Natural killer cell (primary cell): ENCODE results near the gene TSPAN33. TPM values are rescaled to one million over a fixed set of nuclear protein-coding genes. Genes with fewer than 3 reads are reported as not detected.
A peak's percentile ranks its signal among the peaks of the same experiment; 100 is the strongest.

ENCODE experiments used
- ATAC-seq, 3 donors: fragments of 150-1000 bp in 2 of 3; fragments of 200-7000 bp in 1 of 3; cut with Tn5 transposase; 1 replicate in 1 of 3; 2 replicates in 2 of 3; pipeline ENCODE4 v1.10.0; 2021; ENCODE audit warnings: mild to moderate bottlenecking in 2 of 3, moderate library complexity in 2 of 3
- DNase-seq, 2 donors: peaks; one replicate each; pipeline versions ENCODE4 v3.0.0 to v3.0.0-alpha.2; 2013 to 2021; ENCODE audit warnings: mixed read lengths in 1 of 2
- H3K27ac ChIP-seq: one replicate; pipeline ENCODE4 v1.5.1; 2013; ENCODE audit warnings: mild to moderate bottlenecking, low read length
- H3K27me3 ChIP-seq: one replicate; pipeline ENCODE4 v1.6.1; 2013; ENCODE audit warnings: low read length; ENCODE audit not compliant: control insufficient read depth, insufficient read depth
- H3K36me3 ChIP-seq: one replicate; pipeline ENCODE4 v1.6.1; 2013; ENCODE audit warnings: low read length; ENCODE audit not compliant: control insufficient read depth, insufficient read depth
- H3K4me1 ChIP-seq: one replicate; pipeline ENCODE4 v1.6.1; 2013; ENCODE audit warnings: low read length; ENCODE audit not compliant: control insufficient read depth, insufficient read depth
- H3K4me3 ChIP-seq: one replicate; pipeline ENCODE4 v1.5.1; 2013; ENCODE audit warnings: low read length
- H3K9me3 ChIP-seq: one replicate; pipeline ENCODE4 v1.6.1; 2013; ENCODE audit warnings: low read length; ENCODE audit not compliant: control insufficient read depth, insufficient read depth
- H3K27ac Mint-ChIP-seq, 2 donors: one replicate each; pipeline ENCODE4 v1.8.0; 2022; ENCODE audit warnings: mild to moderate bottlenecking in 2 of 2, mixed read lengths in 2 of 2, moderate library complexity in 1 of 2
- H3K27me3 Mint-ChIP-seq, 2 donors: one replicate each; pipeline ENCODE4 v1.8.0; 2022; ENCODE audit warnings: low read depth in 2 of 2, mixed read lengths in 2 of 2
- H3K36me3 Mint-ChIP-seq: one replicate; pipeline ENCODE4 v1.8.0; 2022; ENCODE audit warnings: mixed read lengths
- H3K4me1 Mint-ChIP-seq, 2 donors: one replicate each; pipeline ENCODE4 v1.8.0; 2022; ENCODE audit warnings: mixed read lengths in 2 of 2
- H3K4me3 Mint-ChIP-seq: one replicate; pipeline ENCODE4 v1.8.0; 2022; ENCODE audit warnings: mild to moderate bottlenecking, moderate library complexity, mixed read lengths
- H3K9me3 Mint-ChIP-seq, 2 donors: one replicate each; pipeline ENCODE4 v1.8.0; 2022; ENCODE audit warnings: mixed read lengths in 2 of 2
- WGBS: methylation state at CpG from one replicate; pipeline ENCODE4 v1.1.7; 2013; ENCODE audit warnings: missing lambda C conversion rate; ENCODE audit not compliant: insufficient coverage; 5-methylcytosine and 5-hydroxymethylcytosine counted together
- intact Hi-C: fragments of 100-400 bp; cut with micrococcal nuclease; formaldehyde crosslinking; loops from one replicate; pipeline ENCODE4 v1.14.2; 2022
- total RNA-seq, 4 donors: library from RNA; stranded (reverse); fragments of 120-200 nt in 1 of 4; gene quantifications; one replicate each; pipeline versions ENCODE4 v1.2.3 to v1.2.4, GENCODE V29; 2013 to 2022
- TF ChIP-seq, protein P1 (sequence below): fragments of 200-600 bp; IDR thresholded peaks from one replicate; pipeline ENCODE4 v1.8.0; 2022; ENCODE audit warnings: antibody characterized with exemption

Gene TSPAN33
- total RNA-seq, 3 donors from 2014 or later (not counting 1 experiment from before 2014, with no cell fraction given), result 4.0 to 7.2 (median 5.1) TPM

GRCh38 chr7:129168231-129169021 is 23.9 kb downstream of the TSPAN33 start:
- 89% methylated on average over 18 of the region's 20 CpGs for WGBS
- H3K27ac Mint-ChIP-seq, result no peak overlapping the region
- H3K9me3 Mint-ChIP-seq, result no peaks in the 10 kb centered on the region
- peaks cover 0 to 10% of the 10 kb centered on the region in 2 donors for H3K4me1 Mint-ChIP-seq
- ATAC-seq (no peak), DNase-seq (no peak)
- H3K4me3 Mint-ChIP-seq, result peak overlapping the region; percentile 84
- H3K27me3 ChIP-seq, result peaks cover 2% of the 10 kb centered on the region
- no peak overlapping the region for H3K4me3 ChIP-seq
- no peak overlapping the region for H3K27ac ChIP-seq
- H3K4me1 ChIP-seq, result peaks cover 10% of the 10 kb centered on the region
- no peaks in the 10 kb centered on the region for H3K36me3 ChIP-seq
- TF ChIP-seq, protein P1, sequence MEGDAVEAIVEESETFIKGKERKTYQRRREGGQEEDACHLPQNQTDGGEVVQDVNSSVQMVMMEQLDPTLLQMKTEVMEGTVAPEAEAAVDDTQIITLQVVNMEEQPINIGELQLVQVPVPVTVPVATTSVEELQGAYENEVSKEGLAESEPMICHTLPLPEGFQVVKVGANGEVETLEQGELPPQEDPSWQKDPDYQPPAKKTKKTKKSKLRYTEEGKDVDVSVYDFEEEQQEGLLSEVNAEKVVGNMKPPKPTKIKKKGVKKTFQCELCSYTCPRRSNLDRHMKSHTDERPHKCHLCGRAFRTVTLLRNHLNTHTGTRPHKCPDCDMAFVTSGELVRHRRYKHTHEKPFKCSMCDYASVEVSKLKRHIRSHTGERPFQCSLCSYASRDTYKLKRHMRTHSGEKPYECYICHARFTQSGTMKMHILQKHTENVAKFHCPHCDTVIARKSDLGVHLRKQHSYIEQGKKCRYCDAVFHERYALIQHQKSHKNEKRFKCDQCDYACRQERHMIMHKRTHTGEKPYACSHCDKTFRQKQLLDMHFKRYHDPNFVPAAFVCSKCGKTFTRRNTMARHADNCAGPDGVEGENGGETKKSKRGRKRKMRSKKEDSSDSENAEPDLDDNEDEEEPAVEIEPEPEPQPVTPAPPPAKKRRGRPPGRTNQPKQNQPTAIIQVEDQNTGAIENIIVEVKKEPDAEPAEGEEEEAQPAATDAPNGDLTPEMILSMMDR, result no peak
- no peaks in the 10 kb centered on the region for H3K36me3 Mint-ChIP-seq
- intact Hi-C loops, result no loop called here
- H3K27me3 Mint-ChIP-seq, result peaks cover 0 to 12% of the 10 kb centered on the region in 2 donors
- no peaks in the 10 kb centered on the region for H3K9me3 ChIP-seq

DNA sequence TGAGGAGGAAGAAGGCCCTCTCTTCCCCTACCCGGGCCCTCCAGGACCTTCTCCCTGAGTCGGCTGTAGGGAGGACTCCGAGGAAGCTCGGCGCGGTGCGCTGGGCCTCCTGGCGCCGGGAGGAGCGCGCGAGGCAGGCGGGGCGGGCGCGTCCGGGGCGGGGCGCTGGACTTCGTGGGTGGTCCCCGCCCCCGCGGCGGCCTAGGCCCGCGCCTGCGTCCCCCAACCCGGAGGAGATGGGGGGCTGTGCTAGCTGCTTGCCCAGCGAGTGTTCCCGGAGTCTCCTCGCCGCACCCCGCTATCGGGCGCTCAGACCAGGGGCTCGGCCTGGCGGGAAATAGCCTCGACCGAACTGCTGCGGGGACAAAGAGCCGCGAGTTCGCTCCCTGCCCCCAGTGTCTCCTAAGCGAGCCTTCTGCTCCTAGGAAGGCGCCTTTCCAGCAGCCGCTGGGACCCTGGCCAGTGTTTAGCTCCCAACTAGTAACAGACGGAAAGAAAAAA is 24.7 kb downstream of the TSPAN33 start:
- H3K4me1 Mint-ChIP-seq, result peaks cover 0 to 10% of the 10 kb centered on the region in 2 donors
- intact Hi-C loops, result no loop called here
- H3K36me3 ChIP-seq, result no peaks in the 10 kb centered on the region
- H3K27ac ChIP-seq, result no peak overlapping the region
- H3K9me3 ChIP-seq, result no peaks in the 10 kb centered on the region
- H3K27me3 Mint-ChIP-seq, result peaks cover 0 to 12% of the 10 kb centered on the region in 2 donors
- peaks cover 10% of the 10 kb centered on the region for H3K4me1 ChIP-seq
- DNase-seq (peak; percentile 30 to 50), ATAC-seq (peak; percentile 62 to 88 (median 86))
- peak overlapping the region; percentile 54 for H3K4me3 ChIP-seq
- TF ChIP-seq, protein P1, result no peak
- no peaks in the 10 kb centered on the region for H3K36me3 Mint-ChIP-seq
- no peaks in the 10 kb centered on the region for H3K9me3 Mint-ChIP-seq
- H3K27ac Mint-ChIP-seq, result no peak overlapping the region
- peak overlapping the region; percentile 84 for H3K4me3 Mint-ChIP-seq
- H3K27me3 ChIP-seq, result peaks cover 2% of the 10 kb centered on the region
- WGBS, result under 1% methylated on average over 47 of the region's 47 CpGs

GRCh38 chr7:129169686-129170440 is 25.4 kb downstream of the TSPAN33 start:
- Histone ChIP-seq H3K27me3 (peaks cover 2% of the 10 kb centered on the region), H3K9me3 (no peaks in the 10 kb centered on the region), H3K4me1 (peaks cover 10% of the 10 kb centered on the region), H3K4me3 (peak overlapping the region; percentile 54), H3K36me3 (no peaks in the 10 kb centered on the region), H3K27ac (no peak overlapping the region)
- Mint-ChIP-seq H3K36me3 (no peaks in the 10 kb centered on the region), H3K4me3 (peak overlapping the region; percentile 84), H3K27ac (no peak overlapping the region), H3K9me3 (no peaks in the 10 kb centered on the region), H3K4me1 (peaks cover 0 to 10% of the 10 kb centered on the region in 2 donors), H3K27me3 (peaks cover 0 to 12% of the 10 kb centered on the region in 2 donors)
- intact Hi-C loops, result no loop called here
- no peak for ATAC-seq
- TF ChIP-seq, protein P1, result no peak
- peak in 1 of 2 donors; percentile 28 for DNase-seq
- 34% methylated on average over 16 of the region's 16 CpGs for WGBS
